HCT116 (cell line): ENCODE measurements around the gene ADGRB2. TPM values are rescaled to one million over a fixed set of nuclear protein-coding genes. Genes with fewer than 3 reads are reported as not detected.

Source experiments
- ATAC-seq: fragments of 200-7000 bp; cut with Tn5 transposase; 2 replicates; pipeline ENCODE4 v1.9.1; 2020; ENCODE audit warnings: mild to moderate bottlenecking, moderate library complexity
- BruUV-seq: library from RNA; stranded (reverse); fragments of 400-500 nt; replicated peaks from 2 replicates; lab custom pipeline; 2021; lab: Mats Ljungman, UMichigan
- CTCF ChIA-PET: fragments of 300-600 bp; sonication (Branson Sonifier 250); formaldehyde crosslinking; loops from one replicate; lab custom pipeline; 2021; ENCODE audit warnings: antibody characterized with exemption; lab: Charles Lee
- POLR2A ChIA-PET: fragments of 300-600, 350-600 bp; sonication (Branson Sonifier 250); formaldehyde crosslinking; loops from one replicate; lab custom pipeline; 2021; ENCODE audit warnings: antibody characterized with exemption; lab: Charles Lee
- RAD21 ChIA-PET, 2 experiments: fragments of 300-600 bp; sonication (Branson Sonifier 250); formaldehyde crosslinking; loops; one replicate each; lab custom pipeline; 2023; ENCODE audit warnings: low total read pairs in 2 of 2; ENCODE audit not compliant: uncharacterized antibody in 2 of 2, unreplicated experiment in 2 of 2, low non-redundant PET in 1 of 2; lab: Charles Lee
- DNase-seq: peaks from one replicate; pipeline ENCODE4 v3.0.0-alpha.2; 2010; ENCODE audit warnings: low read depth, low spot score
- H2AFZ ChIP-seq: fragments of 200-600 bp; shearing (Covaris generic), sonication (generic); 2 replicates; pipeline ENCODE4 v1.6.1; 2017; ENCODE audit warnings: low read depth, mixed run types, mixed read lengths, antibody characterized with exemption, low read length; ENCODE audit not compliant: poor library complexity, severe bottlenecking
- H3K27ac ChIP-seq: 2 replicates; pipeline ENCODE4 v1.5.1; 2012; ENCODE audit warnings: low read depth, low read length
- H3K27me3 ChIP-seq: fragments of 200-600 bp; sonication (generic); 2 replicates; pipeline ENCODE4 v1.6.1; 2016; ENCODE audit warnings: mixed run types, low read length, mixed read lengths; ENCODE audit not compliant: insufficient read depth
- H3K36me3 ChIP-seq, 2 experiments: fragments of 200-500 bp in 1 of 2; fragments of 200-600 bp in 1 of 2; sonication (Bioruptor generic) in 1 of 2; sonication (generic) in 1 of 2; 2 replicates each; pipeline versions ENCODE4 v1.5.1 to v1.6.1; 2014 to 2016; ENCODE audit warnings: low read length in 2 of 2, inconsistent platforms in 1 of 2, mixed read lengths in 1 of 2, mixed run types in 1 of 2; ENCODE audit not compliant: insufficient read depth in 2 of 2, control insufficient read depth in 1 of 2
- H3K4me1 ChIP-seq, 2 experiments: fragments of 200-600 bp in 1 of 2; sonication (generic) in 1 of 2; 2 replicates each; pipeline versions ENCODE4 v1.5.1 to v1.6.1; 2012 to 2017; ENCODE audit warnings: low read length in 2 of 2, inconsistent platforms in 1 of 2, mild to moderate bottlenecking in 1 of 2, mixed read lengths in 1 of 2, mixed run types in 1 of 2, moderate library complexity in 1 of 2; ENCODE audit not compliant: insufficient read depth in 2 of 2, control insufficient read depth in 1 of 2
- H3K4me2 ChIP-seq: fragments of 200-600 bp; sonication (generic); 2 replicates; pipeline ENCODE4 v1.6.1; 2017; ENCODE audit warnings: mixed run types, low read length, mixed read lengths
- H3K4me3 ChIP-seq, 2 experiments: fragments of 200-600 bp in 1 of 2; sonication (generic) in 1 of 2; replicated peaks in 1 of 2; 2 replicates each; pipeline ENCODE4 v1.5.1; 2011 to 2016; ENCODE audit warnings: low read length in 2 of 2, control low read depth in 1 of 2, low read depth in 1 of 2, mild to moderate bottlenecking in 1 of 2, mixed read lengths in 1 of 2, mixed run types in 1 of 2
- H3K79me2 ChIP-seq: fragments of 200-600 bp; sonication (generic); 2 replicates; pipeline ENCODE4 v1.6.1; 2017; ENCODE audit warnings: mild to moderate bottlenecking, mixed run types, low read length, moderate library complexity, mixed read lengths; ENCODE audit not compliant: insufficient read depth
- H3K9ac ChIP-seq: fragments of 200-600 bp; sonication (generic); 2 replicates; pipeline ENCODE4 v1.6.1; 2016; ENCODE audit warnings: low read length, mixed read lengths
- H3K9me2 ChIP-seq: fragments of 200-600 bp; sonication (generic), shearing (Covaris generic); 2 replicates; pipeline ENCODE4 v1.6.1; 2017; ENCODE audit warnings: mixed run types, mild to moderate bottlenecking, moderate library complexity; ENCODE audit not compliant: insufficient read depth
- H3K9me3 ChIP-seq, 2 experiments: fragments of 200-500 bp in 1 of 2; fragments of 200-600 bp in 1 of 2; sonication (Bioruptor generic) in 1 of 2; sonication (generic) in 1 of 2; 2 replicates each; pipeline ENCODE4 v1.6.1; 2014 to 2017; ENCODE audit warnings: low read length in 2 of 2, mixed read lengths in 2 of 2, inconsistent platforms in 1 of 2, low read depth in 1 of 2, mild to moderate bottlenecking in 1 of 2, mixed run types in 1 of 2, moderate library complexity in 1 of 2; ENCODE audit not compliant: control insufficient read depth in 1 of 2, insufficient read depth in 1 of 2
- H4K20me1 ChIP-seq: fragments of 200-600 bp; sonication (generic), shearing (Covaris generic); 2 replicates; pipeline ENCODE4 v1.6.1; 2017; ENCODE audit warnings: mixed run types, mild to moderate bottlenecking, moderate library complexity; ENCODE audit not compliant: insufficient read depth
- ATF3 ChIP-seq: IDR thresholded peaks from 2 replicates; pipeline ENCODE4 v1.6.1; 2012
- CBX3 ChIP-seq: IDR thresholded peaks from 2 replicates; pipeline ENCODE4 v1.6.1; 2012; ENCODE audit warnings: low read depth
- CEBPB ChIP-seq: IDR thresholded peaks from 2 replicates; pipeline ENCODE4 v1.6.1; 2012; ENCODE audit warnings: low read depth
- EGR1 ChIP-seq: IDR thresholded peaks from 2 replicates; pipeline ENCODE4 v1.6.1; 2012; ENCODE audit warnings: low read depth
- ELF1 ChIP-seq: IDR thresholded peaks from 2 replicates; pipeline ENCODE4 v1.6.1; 2012; ENCODE audit warnings: low read depth, borderline replicate concordance
- EZH2 ChIP-seq: fragments of 200-600 bp; sonication (generic); IDR thresholded peaks from 2 replicates; pipeline ENCODE4 v1.6.1; 2017; ENCODE audit warnings: antibody characterized with exemption, mixed run types
- EZH2phosphoT487 ChIP-seq: fragments of 200-600 bp; IDR thresholded peaks from 2 replicates; pipeline ENCODE4 v1.6.1; 2018; ENCODE audit warnings: antibody characterized with exemption, borderline replicate concordance
- FOSL1 ChIP-seq: IDR thresholded peaks from 2 replicates; pipeline ENCODE4 v1.6.1; 2012; ENCODE audit warnings: low read depth
- JUND ChIP-seq: IDR thresholded peaks from 2 replicates; pipeline ENCODE4 v1.6.1; 2012
- MAX ChIP-seq: IDR thresholded peaks from 2 replicates; pipeline ENCODE4 v1.6.1; 2012
- POLR2A ChIP-seq: IDR thresholded peaks from 2 replicates; pipeline ENCODE4 v1.7.0; 2011; ENCODE audit warnings: borderline replicate concordance; ENCODE audit not compliant: insufficient read depth, insufficient read length; ENCODE audit errors: extremely low read depth
- POLR2AphosphoS5 ChIP-seq: IDR thresholded peaks from 2 replicates; pipeline ENCODE4 v1.6.1; 2011; ENCODE audit warnings: mild to moderate bottlenecking, low read depth, low read length, moderate library complexity
- RAD21 ChIP-seq: IDR thresholded peaks from 2 replicates; pipeline ENCODE4 v1.6.1; 2012; ENCODE audit warnings: low read depth, mild to moderate bottlenecking
- SP1 ChIP-seq: IDR thresholded peaks from 2 replicates; pipeline ENCODE4 v1.6.1; 2012; ENCODE audit warnings: low read depth
- SRF ChIP-seq: IDR thresholded peaks from 2 replicates; pipeline ENCODE4 v1.6.1; 2012; ENCODE audit warnings: low read depth
- YY1 ChIP-seq: IDR thresholded peaks from 2 replicates; pipeline ENCODE4 v1.6.1; 2011; ENCODE audit warnings: low read length, low read depth, moderate library complexity, mild to moderate bottlenecking; ENCODE audit not compliant: insufficient replicate concordance; ENCODE audit errors: extremely low read depth
- ZBTB33 ChIP-seq: IDR thresholded peaks from 2 replicates; pipeline ENCODE4 v1.6.1; 2011; ENCODE audit warnings: mild to moderate bottlenecking, low read length, moderate library complexity; ENCODE audit not compliant: insufficient replicate concordance; ENCODE audit errors: extremely low read depth
- ZNF274 ChIP-seq: fragments of 200-500 bp; sonication (Bioruptor generic); IDR thresholded peaks from 2 replicates; pipeline ENCODE4 v1.6.1; 2014; ENCODE audit warnings: mild to moderate bottlenecking, low read depth, low read length, inconsistent platforms
- intact Hi-C: fragments of 100-400 bp; cut with micrococcal nuclease; formaldehyde crosslinking; loops from 2 replicates; pipeline ENCODE4 v1.10.0; 2022
- total RNA-seq: library from RNA; stranded (reverse); gene quantifications from one replicate; pipeline ENCODE4 v1.2.1, GENCODE V29; 2021; ENCODE audit not compliant: unreplicated experiment

The ADGRB2 gene
- total RNA-seq, 1 experiment from 2014 or later, result 10.1 TPM

DNA sequence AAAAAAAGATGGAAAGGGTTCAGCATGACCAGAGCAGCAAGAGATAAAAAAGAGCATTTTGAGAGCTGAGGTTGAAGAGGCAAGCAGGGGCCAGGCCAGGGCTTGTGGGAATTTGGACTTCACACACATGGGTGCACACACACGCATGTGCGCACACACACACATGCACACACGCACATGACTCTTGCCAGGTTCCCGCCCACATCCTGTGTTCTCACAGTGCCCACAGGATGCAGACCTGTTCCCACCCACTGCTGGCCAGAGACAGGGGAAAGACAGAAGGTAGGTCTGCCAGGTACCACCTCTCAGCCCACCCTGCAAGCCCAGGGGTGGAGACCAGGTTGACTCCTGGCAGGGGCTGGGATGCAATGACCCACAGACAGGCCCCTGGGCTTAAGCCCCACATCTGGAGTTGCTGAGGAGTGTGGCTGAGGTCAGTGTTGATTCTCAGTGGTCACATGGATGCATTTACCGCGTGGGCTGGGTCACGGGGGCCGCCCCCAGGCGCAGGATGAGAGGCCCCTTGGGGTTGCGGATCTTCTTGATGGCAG is 64.7 kb downstream of the ADGRB2 start:
- Histone ChIP-seq H3K4me1 (peaks cover 19 to 35% of the 10 kb centered on the region in 2 experiments), H3K9me3 (no peaks in the 10 kb centered on the region), H3K27me3 (no peaks in the 10 kb centered on the region), H3K9ac (no peak overlapping the region), H4K20me1 (no peaks in the 10 kb centered on the region), H3K4me3 (no peak overlapping the region), H3K79me2 (no peaks in the 10 kb centered on the region), H3K9me2 (no peaks in the 10 kb centered on the region), H3K27ac (no peak overlapping the region), H2AFZ (no peak overlapping the region), H3K36me3 (no peaks in the 10 kb centered on the region), H3K4me2 (no peak overlapping the region)
- DNase-seq, result no peak
- intact Hi-C loops, result no loop called here
- no peak for TF ChIP-seq JUND
- TF ChIP-seq SP1, result no peak
- ATAC-seq, result no peak
- ChIA-PET POLR2A (no interaction called here), RAD21 (no interaction called here), CTCF (no interaction called here)
- no TSS peak for BruUV-seq

GRCh38 chr1:31697369-31697984 is 66.7 kb downstream of the ADGRB2 start:
- BruUV-seq, result no TSS peak
- RAD21 ChIA-PET, result interaction anchor here in 1 of 2 experiments (0.5 kb wide), 1 partner anchor 8 kb away, joined by 3 read pairs; no protein-coding TSS in a partner anchor
- Histone ChIP-seq H4K20me1 (no peaks in the 10 kb centered on the region), H3K9ac (no peak overlapping the region), H3K36me3 (no peaks in the 10 kb centered on the region), H3K27ac (no peak overlapping the region), H3K9me2 (no peaks in the 10 kb centered on the region), H3K4me2 (no peak overlapping the region), H3K4me3 (no peak overlapping the region), H2AFZ (no peak overlapping the region), H3K4me1 (peaks cover 19 to 36% of the 10 kb centered on the region in 2 experiments), H3K79me2 (no peaks in the 10 kb centered on the region), H3K27me3 (no peaks in the 10 kb centered on the region), H3K9me3 (no peaks in the 10 kb centered on the region)
- CTCF ChIA-PET, result no interaction called here
- POLR2A ChIA-PET, result interaction anchor here (1.3 kb wide), 1 partner anchor 10 kb away, joined by 3 read pairs; no protein-coding TSS in a partner anchor
- ATAC-seq (no peak), DNase-seq (no peak)
- intact Hi-C loops, result no loop called here
- TF ChIP-seq SP1, result no peak
- TF ChIP-seq CEBPB, result no peak
- no peak for TF ChIP-seq ZBTB33
- no peak for TF ChIP-seq SRF
- no peak for TF ChIP-seq EZH2phosphoT487
- TF ChIP-seq POLR2A, result no peak
- TF ChIP-seq MAX, result no peak
- no peak for TF ChIP-seq YY1
- TF ChIP-seq ATF3, result no peak
- TF ChIP-seq FOSL1, result no peak
- TF ChIP-seq EGR1, result no peak
- TF ChIP-seq EZH2, result no peak
- no peak for TF ChIP-seq ELF1
- TF ChIP-seq POLR2AphosphoS5, result no peak
- TF ChIP-seq ZNF274, result no peak
- TF ChIP-seq CBX3, result no peak
- no peak for TF ChIP-seq RAD21
